Tibial nerve (tissue), 3 donors: ENCODE measurements around the gene TOMM40.

Experiments
- POLR2A ChIP-seq, 2 donors: fragments of 450-650 bp; IDR thresholded peaks; one replicate each; pipeline ENCODE4 v1.6.1; 2017; ENCODE audit warnings: antibody characterized with exemption in 2 of 2, mild to moderate bottlenecking in 2 of 2, moderate library complexity in 2 of 2
- TF ChIP-seq, protein P1 (sequence below), 5 experiments: fragments of 200-600 bp in 3 of 5; fragments of 450-650 bp in 2 of 5; sonication (generic) in 3 of 5; IDR thresholded peaks; one replicate each; pipeline ENCODE4 v1.5.1; 2016 to 2019; ENCODE audit warnings: antibody characterized with exemption in 5 of 5, mild to moderate bottlenecking in 3 of 5, moderate library complexity in 2 of 5

DNA sequence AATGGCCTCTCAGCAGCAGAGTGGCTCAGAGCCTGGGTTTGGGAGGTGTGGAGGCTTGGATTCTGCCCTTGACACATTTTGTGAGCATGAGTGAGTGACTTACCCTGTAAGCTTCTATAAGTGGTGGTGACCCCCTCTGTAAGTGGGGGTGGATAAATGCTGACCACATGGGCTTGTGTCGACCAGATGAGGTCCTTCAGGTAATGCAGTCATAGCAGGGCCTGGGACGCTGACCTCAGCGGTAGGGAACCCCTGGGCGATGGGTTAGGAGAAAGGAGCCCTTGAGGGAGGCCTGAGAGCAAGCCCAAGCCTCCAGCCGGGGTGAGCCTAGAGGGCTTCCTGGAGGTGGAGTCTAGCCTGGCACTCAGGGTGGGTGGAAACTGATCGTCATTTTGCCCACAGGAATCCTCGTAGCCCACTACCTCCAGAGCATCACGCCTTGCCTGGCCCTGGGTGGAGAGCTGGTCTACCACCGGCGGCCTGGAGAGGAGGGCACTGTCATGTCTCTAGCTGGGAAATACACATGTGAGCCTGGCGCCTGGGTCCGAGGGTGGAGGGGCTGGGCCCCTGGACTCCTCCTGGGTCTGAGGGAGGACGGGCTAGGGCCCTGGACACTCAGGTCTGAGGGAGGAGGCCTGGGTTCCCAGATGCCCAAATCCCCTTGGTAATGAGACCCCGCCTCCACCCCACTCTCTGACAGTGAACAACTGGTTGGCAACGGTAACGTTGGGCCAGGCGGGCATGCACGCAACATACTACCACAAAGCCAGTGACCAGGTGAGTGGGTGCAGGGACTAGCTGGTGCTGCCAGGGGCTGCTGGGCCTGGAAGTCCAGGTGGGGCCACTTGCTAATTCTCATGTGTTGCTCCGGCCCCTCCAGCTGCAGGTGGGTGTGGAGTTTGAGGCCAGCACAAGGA, 9.5 kb downstream of the TOMM40 start:
- TF ChIP-seq, protein P1, sequence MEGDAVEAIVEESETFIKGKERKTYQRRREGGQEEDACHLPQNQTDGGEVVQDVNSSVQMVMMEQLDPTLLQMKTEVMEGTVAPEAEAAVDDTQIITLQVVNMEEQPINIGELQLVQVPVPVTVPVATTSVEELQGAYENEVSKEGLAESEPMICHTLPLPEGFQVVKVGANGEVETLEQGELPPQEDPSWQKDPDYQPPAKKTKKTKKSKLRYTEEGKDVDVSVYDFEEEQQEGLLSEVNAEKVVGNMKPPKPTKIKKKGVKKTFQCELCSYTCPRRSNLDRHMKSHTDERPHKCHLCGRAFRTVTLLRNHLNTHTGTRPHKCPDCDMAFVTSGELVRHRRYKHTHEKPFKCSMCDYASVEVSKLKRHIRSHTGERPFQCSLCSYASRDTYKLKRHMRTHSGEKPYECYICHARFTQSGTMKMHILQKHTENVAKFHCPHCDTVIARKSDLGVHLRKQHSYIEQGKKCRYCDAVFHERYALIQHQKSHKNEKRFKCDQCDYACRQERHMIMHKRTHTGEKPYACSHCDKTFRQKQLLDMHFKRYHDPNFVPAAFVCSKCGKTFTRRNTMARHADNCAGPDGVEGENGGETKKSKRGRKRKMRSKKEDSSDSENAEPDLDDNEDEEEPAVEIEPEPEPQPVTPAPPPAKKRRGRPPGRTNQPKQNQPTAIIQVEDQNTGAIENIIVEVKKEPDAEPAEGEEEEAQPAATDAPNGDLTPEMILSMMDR (IDR thresholded peaks at IDR 0.05) = no peak
- no peak for TF ChIP-seq POLR2A (IDR thresholded peaks at IDR 0.05)
